ENCODE results near the gene ELN.

DNA sequence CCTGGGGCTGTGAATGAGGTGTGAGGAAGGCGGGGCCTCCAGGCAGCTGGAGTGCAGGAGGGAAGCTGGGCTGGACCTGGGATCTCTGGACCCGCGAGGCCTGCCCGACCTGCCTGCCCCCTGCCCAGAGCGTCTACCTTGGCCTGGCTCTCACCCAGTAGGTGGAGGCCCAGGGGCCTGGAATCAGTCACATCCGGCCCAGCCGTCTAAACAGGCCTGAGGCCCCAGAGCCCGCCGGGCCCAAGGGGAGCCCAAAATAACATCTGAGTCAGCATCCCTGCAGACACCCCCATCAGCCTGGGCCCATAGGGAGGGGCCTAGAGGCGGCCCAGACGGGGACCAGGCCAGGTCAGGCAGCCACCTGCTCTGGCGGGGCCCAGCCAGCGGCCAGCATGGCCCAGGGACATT, 15.1 kb upstream of the ELN start:
- TF ChIP-seq, protein P1, sequence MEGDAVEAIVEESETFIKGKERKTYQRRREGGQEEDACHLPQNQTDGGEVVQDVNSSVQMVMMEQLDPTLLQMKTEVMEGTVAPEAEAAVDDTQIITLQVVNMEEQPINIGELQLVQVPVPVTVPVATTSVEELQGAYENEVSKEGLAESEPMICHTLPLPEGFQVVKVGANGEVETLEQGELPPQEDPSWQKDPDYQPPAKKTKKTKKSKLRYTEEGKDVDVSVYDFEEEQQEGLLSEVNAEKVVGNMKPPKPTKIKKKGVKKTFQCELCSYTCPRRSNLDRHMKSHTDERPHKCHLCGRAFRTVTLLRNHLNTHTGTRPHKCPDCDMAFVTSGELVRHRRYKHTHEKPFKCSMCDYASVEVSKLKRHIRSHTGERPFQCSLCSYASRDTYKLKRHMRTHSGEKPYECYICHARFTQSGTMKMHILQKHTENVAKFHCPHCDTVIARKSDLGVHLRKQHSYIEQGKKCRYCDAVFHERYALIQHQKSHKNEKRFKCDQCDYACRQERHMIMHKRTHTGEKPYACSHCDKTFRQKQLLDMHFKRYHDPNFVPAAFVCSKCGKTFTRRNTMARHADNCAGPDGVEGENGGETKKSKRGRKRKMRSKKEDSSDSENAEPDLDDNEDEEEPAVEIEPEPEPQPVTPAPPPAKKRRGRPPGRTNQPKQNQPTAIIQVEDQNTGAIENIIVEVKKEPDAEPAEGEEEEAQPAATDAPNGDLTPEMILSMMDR (conservative IDR thresholded peaks at IDR 0.05; ENCODE audit: low read depth, low read length): no peak
- TF ChIP-seq EZH2 (IDR thresholded peaks at IDR 0.05; ENCODE audit: borderline replicate concordance, low read depth, low read length, poor library complexity, severe bottlenecking): no peak
